GM23338 (cell line): ENCODE data around the gene FHAD1. TPM values are rescaled to one million over a fixed set of nuclear protein-coding genes. Genes with fewer than 3 reads are reported as not detected.

Experiments
- ATAC-seq: fragments of 200-7000 bp; cut with Tn5 transposase; 3 replicates; pipeline ENCODE4 v1.9.1; 2020
- DNase-seq: peaks from one replicate; pipeline ENCODE4 v3.0.0-alpha.2; 2015; ENCODE audit warnings: low spot score
- H2AFZ ChIP-seq: fragments of 200-600 bp; sonication (generic); 2 replicates; pipeline ENCODE4 v1.8.0; 2016; ENCODE audit warnings: antibody characterized with exemption, mild to moderate bottlenecking, moderate library complexity
- H3F3A ChIP-seq: fragments of 200-600 bp; sonication (generic); replicated peaks from 2 replicates; pipeline ENCODE4 v1.8.0; 2017; ENCODE audit warnings: antibody characterized with exemption, mixed run types, low read depth
- H3K27ac ChIP-seq: fragments of 200-600 bp; sonication (generic); 2 replicates; pipeline ENCODE4 v1.6.1; 2016; ENCODE audit warnings: low read depth
- H3K27me3 ChIP-seq: fragments of 200-600 bp; sonication (generic); 2 replicates; pipeline ENCODE4 v1.8.0; 2016; ENCODE audit warnings: mild to moderate bottlenecking, mixed run types, moderate library complexity; ENCODE audit not compliant: insufficient read depth
- H3K36me3 ChIP-seq: fragments of 200-600 bp; sonication (generic); 2 replicates; pipeline ENCODE4 v1.8.0; 2016; ENCODE audit warnings: mild to moderate bottlenecking; ENCODE audit not compliant: insufficient read depth
- H3K4me1 ChIP-seq: fragments of 200-600 bp; sonication (generic); 2 replicates; pipeline ENCODE4 v1.8.0; 2016; ENCODE audit warnings: mild to moderate bottlenecking, moderate library complexity; ENCODE audit not compliant: insufficient read depth
- H3K4me2 ChIP-seq: fragments of 200-600 bp; sonication (generic); 2 replicates; pipeline ENCODE4 v1.7.1; 2017; ENCODE audit warnings: mixed run types
- H3K4me3 ChIP-seq: fragments of 200-600 bp; sonication (generic); 2 replicates; pipeline ENCODE4 v1.6.1; 2016; ENCODE audit warnings: mixed run types
- H3K79me2 ChIP-seq: fragments of 200-600 bp; sonication (generic); replicated peaks from 2 replicates; pipeline ENCODE4 v1.8.0; 2017; ENCODE audit warnings: mild to moderate bottlenecking; ENCODE audit not compliant: insufficient read depth
- H3K9me2 ChIP-seq: fragments of 200-600 bp; sonication (generic); 2 replicates; pipeline ENCODE4 v1.8.0; 2017; ENCODE audit not compliant: insufficient read depth
- H4K20me1 ChIP-seq: fragments of 200-600 bp; sonication (generic); replicated peaks from 2 replicates; pipeline ENCODE4 v1.8.0; 2017; ENCODE audit warnings: mild to moderate bottlenecking; ENCODE audit not compliant: insufficient read depth
- H3K27ac Mint-ChIP-seq: 2 replicates; pipeline ENCODE4 v1.8.0; 2020; ENCODE audit warnings: inconsistent platforms, mild to moderate bottlenecking, moderate library complexity, mixed read lengths
- H3K27me3 Mint-ChIP-seq: 3 replicates; pipeline ENCODE4 v1.8.0; 2022; ENCODE audit warnings: low read depth, mild to moderate bottlenecking, moderate library complexity, mixed read lengths, inconsistent platforms; ENCODE audit not compliant: insufficient read depth, poor library complexity
- H3K36me3 Mint-ChIP-seq: 3 replicates; pipeline ENCODE4 v1.8.0; 2021; ENCODE audit warnings: low read depth, mild to moderate bottlenecking, inconsistent platforms, moderate library complexity, mixed read lengths
- H3K4me1 Mint-ChIP-seq: 3 replicates; pipeline ENCODE4 v1.8.0; 2020; ENCODE audit warnings: mild to moderate bottlenecking, inconsistent platforms, mixed read lengths
- H3K4me3 Mint-ChIP-seq: 3 replicates; pipeline ENCODE4 v1.8.0; 2021; ENCODE audit warnings: moderate library complexity, mild to moderate bottlenecking, inconsistent platforms, mixed read lengths
- H3K9me3 Mint-ChIP-seq: 3 replicates; pipeline ENCODE4 v1.8.0; 2020; ENCODE audit warnings: moderate library complexity, mild to moderate bottlenecking, inconsistent platforms, mixed read lengths
- CREB1 ChIP-seq: fragments of 250-450 bp; sonication (Bioruptor Pico); IDR thresholded peaks from 2 replicates; pipeline ENCODE4 v1.5.0; 2020; ENCODE audit warnings: low read depth, mild to moderate bottlenecking, moderate library complexity
- CTCF ChIP-seq, 2 experiments: fragments of 200-600 bp in 1 of 2; sonication (generic) in 1 of 2; conservative IDR thresholded peaks; 2 replicates each; pipeline versions ENCODE4 v1.5.1 to v1.6.1; 2016 to 2017; ENCODE audit warnings: antibody characterized with exemption in 2 of 2, low read depth in 2 of 2, mild to moderate bottlenecking in 2 of 2, moderate library complexity in 1 of 2
- EZH2phosphoT487 ChIP-seq: fragments of 200-600 bp; sonication (generic); IDR thresholded peaks from one replicate; pipeline ENCODE4 v1.8.1; 2018; ENCODE audit warnings: antibody characterized with exemption; ENCODE audit not compliant: unreplicated experiment
- JUNB ChIP-seq: IDR thresholded peaks from one replicate; pipeline ENCODE4 v1.6.1; 2016; ENCODE audit warnings: antibody characterized with exemption; ENCODE audit not compliant: unreplicated experiment
- NANOG ChIP-seq: IDR thresholded peaks from 2 replicates; pipeline ENCODE4 v1.6.1; 2016; ENCODE audit warnings: antibody characterized with exemption, borderline replicate concordance
- POLR2AphosphoS5 ChIP-seq: IDR thresholded peaks from 2 replicates; pipeline ENCODE4 v1.6.1; 2016; ENCODE audit warnings: antibody characterized with exemption, low read depth
- REST ChIP-seq: IDR thresholded peaks from one replicate; pipeline ENCODE4 v1.6.1; 2018; ENCODE audit warnings: antibody characterized with exemption; ENCODE audit not compliant: unreplicated experiment
- STAT1 ChIP-seq: IDR thresholded peaks from one replicate; pipeline ENCODE4 v1.6.1; 2016; ENCODE audit warnings: antibody characterized with exemption; ENCODE audit not compliant: unreplicated experiment
- ZNF114 ChIP-seq: fragments of 250-450 bp; sonication (Bioruptor Pico); IDR thresholded peaks from 2 replicates; pipeline ENCODE4 v1.5.0; 2020; ENCODE audit warnings: mild to moderate bottlenecking, moderate library complexity
- ZNF331 ChIP-seq: fragments of 250-450 bp; sonication (Bioruptor Pico); IDR thresholded peaks from 2 replicates; pipeline ENCODE4 v1.5.0; 2020; ENCODE audit warnings: low read depth, mild to moderate bottlenecking, moderate library complexity
- ZNF462 ChIP-seq: fragments of 250-450 bp; sonication (Bioruptor Pico); IDR thresholded peaks from 2 replicates; pipeline ENCODE4 v1.5.0; 2020; ENCODE audit warnings: mild to moderate bottlenecking, moderate library complexity
- polyA plus RNA-seq: library from polyadenylated mRNA; unstranded; fragments of >200 nt; fragmentation: Nextera tagmentation; extraction: Ambion mirVana; gene quantifications from 2 replicates; pipeline ENCODE4 v1.2.1, GENCODE V29; 2016
- total RNA-seq: library from RNA; depleted of rRNA; stranded (reverse); fragments of >200 nt; shearing (Covaris generic); gene quantifications from 2 replicates; pipeline ENCODE4 v1.2.3, GENCODE V29; 2014

The FHAD1 gene
- total and polyA plus RNA-seq, 2 experiments from 2014 or later = 1.8 to 3.3 TPM

- H3K4me3 Mint-ChIP-seq = no peak overlapping the region; the same call in 2 of the 3 replicates
- Histone ChIP-seq H3K36me3 (no peaks in the 10 kb centered on the region), H3K27ac (no peak overlapping the region), H2AFZ (peak overlapping the region; percentile 32; the same call in 1 of the 2 replicates), H3K27me3 (no peaks in the 10 kb centered on the region), H4K20me1 (no peaks in the 10 kb centered on the region), H3F3A (no peaks in the 10 kb centered on the region), H3K4me2 (no peak overlapping the region), H3K79me2 (no peaks in the 10 kb centered on the region), H3K9me2 (no peaks in the 10 kb centered on the region), H3K4me1 (no peaks in the 10 kb centered on the region), H3K4me3 (no peak overlapping the region)
- no peak overlapping the region; the same call in 1 of the 2 replicates for H3K27ac Mint-ChIP-seq
- DNase-seq (peak; percentile 20), ATAC-seq (peak; percentile 56)
- TF ChIP-seq JUNB (no peak), REST (no peak), POLR2AphosphoS5 (no peak), EZH2phosphoT487 (no peak), CREB1 (CRISPR knock-in tag) (no peak), ZNF462 (CRISPR knock-in tag) (no peak), ZNF114 (CRISPR knock-in tag) (no peak), STAT1 (no peak), ZNF331 (no peak), NANOG (no peak), CTCF (conservative IDR thresholded peaks at IDR 0.05; ENCODE audit: low read depth in 2 of 2) (no peak)
- H3K36me3 Mint-ChIP-seq = no peaks in the 10 kb centered on the region
- H3K9me3 Mint-ChIP-seq = no peaks in the 10 kb centered on the region
- peaks cover 19% of the 10 kb centered on the region; the same call in 2 of the 3 replicates for H3K4me1 Mint-ChIP-seq
- H3K27me3 Mint-ChIP-seq = peaks cover 8% of the 10 kb centered on the region
Measured at GRCh38 chr1:15261155-15262002, 14.4 kb downstream of the FHAD1 start.
